Astrocyte (in vitro differentiated cells and primary cell): Measurements from ENCODE around the gene SULT1A2.

ENCODE experiments used
- EZH2 ChIP-seq: IDR thresholded peaks from 2 replicates; pipeline ENCODE4 v1.6.1; 2012; ENCODE audit warnings: mild to moderate bottlenecking, low read length, inconsistent platforms; ENCODE audit not compliant: insufficient read depth
- TF ChIP-seq, protein P1 (sequence below): IDR thresholded peaks from 2 replicates; pipeline ENCODE4 v1.5.1; 2011; ENCODE audit warnings: low read depth, mild to moderate bottlenecking, inconsistent platforms, low read length, moderate library complexity; ENCODE audit not compliant: insufficient read depth

- TF ChIP-seq, protein P1, sequence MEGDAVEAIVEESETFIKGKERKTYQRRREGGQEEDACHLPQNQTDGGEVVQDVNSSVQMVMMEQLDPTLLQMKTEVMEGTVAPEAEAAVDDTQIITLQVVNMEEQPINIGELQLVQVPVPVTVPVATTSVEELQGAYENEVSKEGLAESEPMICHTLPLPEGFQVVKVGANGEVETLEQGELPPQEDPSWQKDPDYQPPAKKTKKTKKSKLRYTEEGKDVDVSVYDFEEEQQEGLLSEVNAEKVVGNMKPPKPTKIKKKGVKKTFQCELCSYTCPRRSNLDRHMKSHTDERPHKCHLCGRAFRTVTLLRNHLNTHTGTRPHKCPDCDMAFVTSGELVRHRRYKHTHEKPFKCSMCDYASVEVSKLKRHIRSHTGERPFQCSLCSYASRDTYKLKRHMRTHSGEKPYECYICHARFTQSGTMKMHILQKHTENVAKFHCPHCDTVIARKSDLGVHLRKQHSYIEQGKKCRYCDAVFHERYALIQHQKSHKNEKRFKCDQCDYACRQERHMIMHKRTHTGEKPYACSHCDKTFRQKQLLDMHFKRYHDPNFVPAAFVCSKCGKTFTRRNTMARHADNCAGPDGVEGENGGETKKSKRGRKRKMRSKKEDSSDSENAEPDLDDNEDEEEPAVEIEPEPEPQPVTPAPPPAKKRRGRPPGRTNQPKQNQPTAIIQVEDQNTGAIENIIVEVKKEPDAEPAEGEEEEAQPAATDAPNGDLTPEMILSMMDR, result no peak
- no peak for TF ChIP-seq EZH2
These were observed 50.2 kb downstream of the SULT1A2 start for GRCh38 chr16:28546626-28547025.
